GM10847 (cell line): ENCODE data around the gene PLS3.

Experiments used
- POLR2A ChIP-seq: IDR thresholded peaks from 2 replicates; pipeline ENCODE4 v1.6.1; 2011; ENCODE audit not compliant: insufficient read length; ENCODE audit errors: extremely low read depth

The PLS3 gene

GRCh38 chrX:115589419-115589818, 28.4 kb downstream of the PLS3 start:
- no peak for TF ChIP-seq POLR2A

- no peak for TF ChIP-seq POLR2A
Observed at GRCh38 chrX:115591420-115591819, 30.4 kb downstream of the PLS3 start.

- TF ChIP-seq POLR2A = no peak
Observed at GRCh38 chrX:115591856-115592842, 31.2 kb downstream of the PLS3 start.

GRCh38 chrX:115592997-115593734, 32.2 kb downstream of the PLS3 start:
- TF ChIP-seq POLR2A = no peak

GRCh38 chrX:115595049-115595448, 34.1 kb downstream of the PLS3 start:
- no peak for TF ChIP-seq POLR2A

GRCh38 chrX:115598556-115598955, 37.6 kb downstream of the PLS3 start:
- no peak for TF ChIP-seq POLR2A

- TF ChIP-seq POLR2A = no peak
Observed at GRCh38 chrX:115602308-115602707, 41.3 kb downstream of the PLS3 start.

GRCh38 chrX:115602729-115603389, 41.9 kb downstream of the PLS3 start:
- no peak for TF ChIP-seq POLR2A

- no peak for TF ChIP-seq POLR2A
Observed at GRCh38 chrX:115603534-115604074, 42.6 kb downstream of the PLS3 start.

GRCh38 chrX:115606861-115607260, 45.9 kb downstream of the PLS3 start:
- TF ChIP-seq POLR2A = no peak

GRCh38 chrX:115609621-115610020, 48.6 kb downstream of the PLS3 start:
- TF ChIP-seq POLR2A = no peak

- TF ChIP-seq POLR2A = no peak
Observed at GRCh38 chrX:115616943-115617563, 56.1 kb downstream of the PLS3 start.

GRCh38 chrX:115622534-115622933, 61.6 kb downstream of the PLS3 start:
- TF ChIP-seq POLR2A = no peak

- TF ChIP-seq POLR2A = no peak
Observed at GRCh38 chrX:115624916-115625315, 63.9 kb downstream of the PLS3 start.

GRCh38 chrX:115625572-115626301, 64.8 kb downstream of the PLS3 start:
- no peak for TF ChIP-seq POLR2A

GRCh38 chrX:115630204-115630603, 69.2 kb downstream of the PLS3 start:
- TF ChIP-seq POLR2A = no peak
